Measurements from ENCODE around the gene TTPAL. TPM values are rescaled to one million over a fixed set of nuclear protein-coding genes. Genes with fewer than 3 reads are reported as not detected.

Gene TTPAL
- total RNA-seq, 1 donor from 2014 or later: 22.3 TPM

DNA sequence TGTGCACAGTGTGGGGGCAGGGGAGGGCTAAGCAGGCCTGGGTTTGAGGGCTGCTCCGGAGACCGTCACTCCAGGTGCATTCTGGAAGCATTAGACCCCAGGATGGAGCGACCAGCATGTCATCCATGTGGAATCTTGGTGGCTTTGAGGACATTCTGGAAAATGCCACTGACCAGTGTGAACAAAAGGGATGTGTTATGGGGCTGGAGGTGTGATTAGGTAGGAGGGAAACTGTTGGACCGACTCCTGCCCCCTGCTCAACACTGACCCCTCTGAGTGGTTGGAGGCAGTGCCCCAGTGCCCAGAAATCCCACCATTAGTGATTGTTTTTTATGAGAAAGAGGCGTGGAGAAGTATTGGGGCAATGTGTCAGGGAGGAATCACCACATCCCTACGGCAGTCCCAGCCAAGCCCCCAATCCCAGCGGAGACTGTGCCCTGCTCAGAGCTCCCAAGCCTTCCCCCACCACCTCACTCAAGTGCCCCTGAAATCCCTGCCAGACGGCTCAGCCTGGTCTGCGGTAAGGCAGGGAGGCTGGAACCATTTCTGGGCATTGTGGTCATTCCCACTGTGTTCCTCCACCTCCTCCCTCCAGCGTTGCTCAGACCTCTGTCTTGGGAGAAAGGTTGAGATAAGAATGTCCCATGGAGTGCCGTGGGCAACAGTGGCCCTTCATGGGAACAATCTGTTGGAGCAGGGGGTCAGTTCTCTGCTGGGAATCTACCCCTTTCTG, 44.0 kb upstream of the TTPAL start:
- no peak overlapping the region for H3K27ac Mint-ChIP-seq (ENCODE audit: unreplicated experiment)
- H3K4me3 Mint-ChIP-seq: no peak overlapping the region
- no peak for DNase-seq (ENCODE audit: low read depth, low spot score)
- H3K36me3 Mint-ChIP-seq (ENCODE audit: low read depth): no peaks in the 10 kb centered on the region
- TF ChIP-seq, protein P1, sequence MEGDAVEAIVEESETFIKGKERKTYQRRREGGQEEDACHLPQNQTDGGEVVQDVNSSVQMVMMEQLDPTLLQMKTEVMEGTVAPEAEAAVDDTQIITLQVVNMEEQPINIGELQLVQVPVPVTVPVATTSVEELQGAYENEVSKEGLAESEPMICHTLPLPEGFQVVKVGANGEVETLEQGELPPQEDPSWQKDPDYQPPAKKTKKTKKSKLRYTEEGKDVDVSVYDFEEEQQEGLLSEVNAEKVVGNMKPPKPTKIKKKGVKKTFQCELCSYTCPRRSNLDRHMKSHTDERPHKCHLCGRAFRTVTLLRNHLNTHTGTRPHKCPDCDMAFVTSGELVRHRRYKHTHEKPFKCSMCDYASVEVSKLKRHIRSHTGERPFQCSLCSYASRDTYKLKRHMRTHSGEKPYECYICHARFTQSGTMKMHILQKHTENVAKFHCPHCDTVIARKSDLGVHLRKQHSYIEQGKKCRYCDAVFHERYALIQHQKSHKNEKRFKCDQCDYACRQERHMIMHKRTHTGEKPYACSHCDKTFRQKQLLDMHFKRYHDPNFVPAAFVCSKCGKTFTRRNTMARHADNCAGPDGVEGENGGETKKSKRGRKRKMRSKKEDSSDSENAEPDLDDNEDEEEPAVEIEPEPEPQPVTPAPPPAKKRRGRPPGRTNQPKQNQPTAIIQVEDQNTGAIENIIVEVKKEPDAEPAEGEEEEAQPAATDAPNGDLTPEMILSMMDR (conservative IDR thresholded peaks at IDR 0.05): no peak
- peaks cover 13% of the 10 kb centered on the region for H3K27me3 Mint-ChIP-seq (ENCODE audit: low read depth)
- no peaks in the 10 kb centered on the region for H3K4me1 Mint-ChIP-seq
- no peaks in the 10 kb centered on the region for H3K9me3 Mint-ChIP-seq

DNA sequence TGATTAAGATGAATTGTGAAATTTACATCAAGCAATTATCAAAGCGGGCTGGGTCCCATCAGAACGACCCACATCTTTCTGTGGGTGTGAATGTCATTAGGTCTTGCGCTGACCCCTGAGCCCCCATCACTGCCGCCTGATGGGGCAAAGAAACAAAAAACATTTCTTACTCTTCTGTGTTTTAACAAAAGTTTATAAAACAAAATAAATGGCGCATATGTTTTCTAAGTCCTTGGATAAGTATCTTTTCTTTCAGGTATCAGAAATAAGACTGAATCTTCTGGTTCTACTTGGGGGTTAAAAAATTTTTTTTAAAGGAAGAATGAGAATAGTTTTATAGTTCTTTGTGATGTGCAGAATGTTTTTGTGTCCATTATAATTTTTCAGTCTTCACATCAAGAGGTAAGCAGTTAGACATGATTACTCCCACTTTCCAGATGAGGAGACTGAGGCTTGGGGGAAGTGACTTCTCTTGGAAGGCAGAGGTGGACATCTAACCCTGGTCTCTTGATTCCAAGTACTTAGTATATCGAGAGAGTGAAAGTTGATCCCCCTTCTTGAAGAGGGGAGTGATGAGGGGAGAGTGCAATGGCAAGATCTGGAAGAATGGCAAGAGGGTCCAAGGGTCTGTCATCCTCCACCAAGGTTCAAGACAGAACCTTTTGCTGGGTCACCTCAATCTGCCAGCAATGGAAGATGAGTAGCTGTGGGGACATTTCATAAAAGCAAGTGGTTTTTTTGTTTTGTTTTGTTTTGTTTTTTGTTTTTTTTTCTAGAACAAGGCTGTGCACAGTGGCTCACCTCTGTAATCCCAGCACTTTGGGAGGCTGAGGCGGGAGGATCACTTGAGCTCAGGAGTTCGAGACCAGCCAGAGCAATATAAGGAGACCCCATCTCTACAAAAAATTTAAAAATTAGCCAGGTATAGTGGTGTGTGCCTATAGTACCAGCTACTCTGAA, 42.8 kb upstream of the TTPAL start:
- H3K4me1 Mint-ChIP-seq: no peaks in the 10 kb centered on the region

DNA sequence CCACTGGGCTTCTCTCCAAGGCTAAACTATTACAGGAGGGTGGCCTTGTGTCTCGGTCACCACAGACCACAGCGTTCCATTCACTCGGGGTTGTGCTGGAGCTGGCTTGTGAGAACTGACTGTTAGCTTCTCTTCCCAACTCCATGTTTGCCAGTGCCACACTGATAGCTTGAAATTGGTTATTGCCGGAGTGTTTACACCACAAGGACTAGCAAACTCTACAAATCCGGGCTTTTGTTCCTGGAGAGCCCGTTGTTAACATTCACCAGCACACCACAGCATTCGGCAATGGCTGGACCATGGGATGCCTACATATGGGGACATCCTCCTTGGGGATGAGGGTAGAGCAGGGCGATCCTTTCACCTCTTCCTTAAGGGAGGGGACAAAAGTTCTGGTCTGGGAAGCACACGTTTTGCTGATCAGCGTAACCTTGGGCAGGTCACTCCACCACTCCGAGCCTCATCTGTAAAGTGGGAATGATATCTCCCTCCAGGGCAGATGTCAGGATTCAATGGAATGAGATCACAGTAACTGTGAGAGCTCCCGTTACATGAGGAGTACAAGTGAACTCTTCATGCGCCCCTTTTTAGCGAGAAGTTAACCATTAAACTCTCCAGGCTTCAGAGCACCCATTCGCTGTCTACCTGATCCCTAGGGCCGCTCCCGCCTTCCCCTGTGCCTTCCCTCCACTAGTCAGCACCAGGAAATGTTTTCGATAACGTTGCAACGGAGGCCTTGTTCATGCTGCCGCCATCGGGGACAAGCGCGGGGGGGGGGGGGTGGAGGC, 41.7 kb upstream of the TTPAL start:
- TF ChIP-seq, protein P1 (conservative IDR thresholded peaks at IDR 0.05): no peak
- H3K9me3 Mint-ChIP-seq: no peaks in the 10 kb centered on the region
- H3K27ac Mint-ChIP-seq (ENCODE audit: unreplicated experiment): no peak overlapping the region
- DNase-seq (ENCODE audit: low read depth, low spot score): no peak
- no peaks in the 10 kb centered on the region for H3K36me3 Mint-ChIP-seq (ENCODE audit: low read depth)
- H3K27me3 Mint-ChIP-seq (ENCODE audit: low read depth): peaks cover 8% of the 10 kb centered on the region
- H3K4me1 Mint-ChIP-seq: no peaks in the 10 kb centered on the region
- H3K4me3 Mint-ChIP-seq: no peak overlapping the region

More for the DNA sequence above, 42.8 kb upstream of the TTPAL start:
- Mint-ChIP-seq H3K9me3 (no peaks in the 10 kb centered on the region), H3K36me3 (ENCODE audit: low read depth) (no peaks in the 10 kb centered on the region), H3K4me3 (no peak overlapping the region), H3K27me3 (ENCODE audit: low read depth) (peaks cover 8% of the 10 kb centered on the region), H3K27ac (ENCODE audit: unreplicated experiment) (no peak overlapping the region)
- no peak for DNase-seq (ENCODE audit: low read depth, low spot score)
- TF ChIP-seq, protein P1 (conservative IDR thresholded peaks at IDR 0.05): no peak

DNA sequence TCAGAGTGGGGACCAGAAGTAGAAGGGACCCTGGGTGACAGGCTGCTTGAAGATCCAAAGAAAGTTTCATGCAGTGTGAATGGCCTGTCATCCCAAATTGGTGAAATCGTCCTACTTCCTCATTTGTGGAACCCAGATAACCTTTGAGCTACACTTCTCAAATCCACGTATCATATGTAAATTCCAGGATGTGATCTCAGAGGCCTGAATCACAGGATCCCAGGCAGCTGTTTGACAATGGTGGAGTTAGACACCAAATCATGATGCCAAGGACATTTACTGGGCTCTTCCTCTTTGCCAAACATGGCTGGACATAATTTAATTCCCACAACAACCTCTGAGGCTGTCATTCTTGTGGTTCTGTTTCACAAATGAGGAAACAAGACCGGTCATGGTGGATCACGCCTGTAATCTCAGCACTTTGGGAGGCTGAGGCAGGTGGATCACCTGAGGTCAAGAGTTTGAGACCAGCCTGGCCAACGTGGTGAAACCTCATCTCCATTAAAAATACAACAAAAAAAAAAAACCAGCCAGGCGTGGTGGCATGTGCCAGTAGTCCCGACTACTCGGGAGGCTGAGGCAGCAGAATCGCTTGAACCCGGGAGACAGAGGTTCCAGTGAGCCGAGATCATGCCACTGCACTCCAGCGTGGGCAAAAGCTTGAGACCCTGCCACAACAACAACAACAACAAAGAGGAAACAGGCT, 39.9 kb upstream of the TTPAL start:
- Mint-ChIP-seq H3K27me3 (ENCODE audit: low read depth) (peaks cover 8% of the 10 kb centered on the region), H3K27ac (ENCODE audit: unreplicated experiment) (no peak overlapping the region), H3K36me3 (ENCODE audit: low read depth) (no peaks in the 10 kb centered on the region), H3K4me3 (no peak overlapping the region), H3K9me3 (no peaks in the 10 kb centered on the region), H3K4me1 (no peaks in the 10 kb centered on the region)
- TF ChIP-seq, protein P1 (conservative IDR thresholded peaks at IDR 0.05): no peak
- no peak for DNase-seq (ENCODE audit: low read depth, low spot score)

DNA sequence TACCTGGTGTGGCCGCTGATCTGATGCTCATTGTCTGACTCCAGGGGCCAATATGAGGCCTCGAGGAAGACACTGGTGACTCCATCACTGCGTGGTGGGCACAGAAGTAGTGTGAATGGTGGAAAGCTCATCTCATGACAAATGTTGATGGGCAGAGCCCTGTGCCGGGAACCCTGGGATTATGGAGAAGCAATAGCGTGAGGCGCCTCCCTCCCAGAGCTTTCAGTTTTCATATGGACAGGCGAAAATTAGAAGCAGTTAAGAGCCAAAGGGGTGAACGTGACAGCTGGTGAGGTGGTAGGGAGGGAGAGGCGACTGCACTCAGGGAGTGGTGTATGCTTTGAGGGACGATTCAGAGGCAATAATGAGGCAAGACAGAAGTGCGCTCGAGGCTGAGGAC, 39.3 kb upstream of the TTPAL start:
- H3K27ac Mint-ChIP-seq (ENCODE audit: unreplicated experiment): no peak overlapping the region
- no peaks in the 10 kb centered on the region for H3K36me3 Mint-ChIP-seq (ENCODE audit: low read depth)
- H3K4me1 Mint-ChIP-seq: no peaks in the 10 kb centered on the region
- DNase-seq (ENCODE audit: low read depth, low spot score): no peak
- no peak overlapping the region for H3K4me3 Mint-ChIP-seq
- no peaks in the 10 kb centered on the region for H3K9me3 Mint-ChIP-seq
- H3K27me3 Mint-ChIP-seq (ENCODE audit: low read depth): peaks cover 8% of the 10 kb centered on the region
- TF ChIP-seq, protein P1 (conservative IDR thresholded peaks at IDR 0.05): no peak
